HepG2 (cell line): ENCODE measurements around the gene ERLIN1. TPM values are rescaled to one million over a fixed set of nuclear protein-coding genes. Genes with fewer than 3 reads are reported as not detected.

Experiments used
- CHD2 ChIP-seq: IDR thresholded peaks from 2 replicates; pipeline ENCODE4 v1.6.1; 2011; ENCODE audit warnings: low read depth, low read length, improper control_type of control experiment
- FOSL2 ChIP-seq: sonication (generic); formaldehyde crosslinking; IDR thresholded peaks from 2 replicates; pipeline ENCODE4 v1.4.0; 2020; ENCODE audit warnings: missing genetic modification reagents
- NFKBIZ ChIP-seq: IDR thresholded peaks from 2 replicates; pipeline ENCODE4 v1.6.1; 2018; ENCODE audit warnings: missing genetic modification reagents, missing compliant biosample characterization
- NR2C2 ChIP-seq: sonication (generic); formaldehyde crosslinking; IDR thresholded peaks from 2 replicates; pipeline ENCODE4 v1.4.0; 2020; ENCODE audit warnings: missing genetic modification reagents, mild to moderate bottlenecking, moderate library complexity, borderline replicate concordance
- PHF21A ChIP-seq: sonication (generic); formaldehyde crosslinking; IDR thresholded peaks from 2 replicates; pipeline ENCODE4 v1.5.0; 2020; ENCODE audit warnings: mild to moderate bottlenecking, missing genetic modification reagents
- ZNF121 ChIP-seq: sonication (generic); formaldehyde crosslinking; IDR thresholded peaks from 2 replicates; pipeline ENCODE4 v1.5.0; 2020; ENCODE audit warnings: mild to moderate bottlenecking, missing genetic modification reagents
- ZNF430 ChIP-seq: sonication (generic); formaldehyde crosslinking; IDR thresholded peaks from 2 replicates; pipeline ENCODE4 v1.9.0; 2021; ENCODE audit warnings: mild to moderate bottlenecking, missing genetic modification reagents
- ZNF879 ChIP-seq: sonication (generic); formaldehyde crosslinking; IDR thresholded peaks from 2 replicates; pipeline ENCODE4 v1.8.1; 2023; ENCODE audit warnings: missing genetic modification reagents
- polyA plus RNA-seq, 8 experiments: library from polyadenylated mRNA; depleted of rRNA in 3 of 8; stranded (reverse) in 7 of 8; unstranded in 1 of 8; fragments of >200 nt; fragmentation: Illumina TruSeq in 4 of 8; extraction: Trizol in 4 of 8; gene quantifications; 2 replicates each; pipeline versions ENCODE4 v1.2.1 to v1.2.3, GENCODE V29; 2011 to 2016; ENCODE audit warnings: low read depth in 4 of 8, missing spikeins in 1 of 8, mixed read lengths in 1 of 8; ENCODE audit not compliant: insufficient read depth in 1 of 8
- total RNA-seq, 5 experiments: library from RNA; depleted of rRNA; stranded (reverse); fragments of >200 nt; fragmentation: Illumina TruSeq; extraction: Trizol; gene quantifications; 2 replicates each; pipeline ENCODE4 v1.2.3, GENCODE V29; 2016; ENCODE audit warnings: low read depth in 1 of 5
- TF ChIP-seq, protein P1 (sequence below): sonication (generic); formaldehyde crosslinking; IDR thresholded peaks from 2 replicates; pipeline ENCODE4 v1.4.0; 2020; ENCODE audit warnings: mild to moderate bottlenecking, missing genetic modification reagents
- TF ChIP-seq, protein P2 (sequence below): sonication (generic); formaldehyde crosslinking; IDR thresholded peaks from 2 replicates; pipeline ENCODE4 v1.4.0; 2020; ENCODE audit warnings: missing genetic modification reagents, borderline replicate concordance
- TF ChIP-seq, protein P3 (sequence below): sonication (generic); formaldehyde crosslinking; IDR thresholded peaks from 2 replicates; pipeline ENCODE4 v1.5.1; 2020; ENCODE audit warnings: missing genetic modification reagents, mild to moderate bottlenecking, borderline replicate concordance
- TF ChIP-seq, protein P4 (sequence below): sonication (generic); formaldehyde crosslinking; IDR thresholded peaks from 2 replicates; pipeline ENCODE4 v1.9.0; 2022; ENCODE audit warnings: missing genetic modification reagents, mild to moderate bottlenecking, borderline replicate concordance
- TF ChIP-seq, protein P5 (sequence below): sonication (generic); formaldehyde crosslinking; IDR thresholded peaks from 2 replicates; pipeline ENCODE4 v1.5.0; 2020; ENCODE audit warnings: mild to moderate bottlenecking, low read depth, missing genetic modification reagents, borderline replicate concordance

ERLIN1 gene
- total and polyA plus RNA-seq, 2 of the 13 experiments (the other 11 are each of a cell fraction or from before 2014, with no cell fraction given): 56.8 to 69.3 TPM

DNA sequence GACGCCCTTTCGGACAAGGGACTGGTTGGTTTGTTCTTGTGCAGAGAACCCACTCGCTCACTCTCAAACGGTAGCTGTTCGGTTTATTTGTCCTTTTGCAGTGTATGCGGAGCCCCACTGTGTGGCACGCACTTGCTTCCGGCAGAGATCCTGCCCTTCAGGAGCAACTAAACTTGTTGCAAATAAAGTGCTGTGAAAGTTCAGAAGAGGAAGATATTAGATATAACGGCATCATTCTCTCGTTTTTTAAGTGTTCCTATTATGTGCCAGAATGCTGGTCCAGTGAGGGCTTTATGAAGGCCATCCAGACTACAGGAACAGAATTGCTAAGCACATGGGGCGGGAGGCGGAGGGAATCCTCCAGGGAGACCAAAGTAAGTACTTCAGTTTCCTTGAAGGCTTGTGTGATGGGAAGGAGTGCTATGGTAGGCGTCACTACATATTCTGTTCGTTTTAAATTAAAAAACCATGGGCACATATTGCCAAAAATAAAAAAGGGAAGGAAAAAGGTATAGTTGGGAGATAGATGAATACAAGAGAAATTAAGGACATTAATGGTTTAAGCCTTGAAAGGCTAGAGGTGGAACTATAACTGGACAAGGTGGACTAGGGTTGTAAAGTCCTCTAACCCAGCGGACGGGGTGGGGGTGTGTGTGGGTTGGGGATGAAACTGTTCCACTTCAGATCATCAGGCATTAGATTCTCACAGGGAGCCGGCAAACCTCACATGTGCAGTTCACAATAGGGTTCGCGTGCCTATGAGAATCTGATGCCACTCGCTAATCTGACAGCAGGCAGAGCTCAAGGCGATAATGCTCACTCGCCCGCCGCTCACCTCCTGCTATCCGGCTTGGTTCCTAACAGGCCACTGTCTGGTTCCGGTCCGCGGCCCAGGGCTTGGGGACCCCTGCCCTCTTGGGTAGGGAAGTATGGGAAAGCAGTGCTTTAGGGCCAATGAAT is 704 bp upstream of the ERLIN1 start (continued):
- TF ChIP-seq, protein P1, sequence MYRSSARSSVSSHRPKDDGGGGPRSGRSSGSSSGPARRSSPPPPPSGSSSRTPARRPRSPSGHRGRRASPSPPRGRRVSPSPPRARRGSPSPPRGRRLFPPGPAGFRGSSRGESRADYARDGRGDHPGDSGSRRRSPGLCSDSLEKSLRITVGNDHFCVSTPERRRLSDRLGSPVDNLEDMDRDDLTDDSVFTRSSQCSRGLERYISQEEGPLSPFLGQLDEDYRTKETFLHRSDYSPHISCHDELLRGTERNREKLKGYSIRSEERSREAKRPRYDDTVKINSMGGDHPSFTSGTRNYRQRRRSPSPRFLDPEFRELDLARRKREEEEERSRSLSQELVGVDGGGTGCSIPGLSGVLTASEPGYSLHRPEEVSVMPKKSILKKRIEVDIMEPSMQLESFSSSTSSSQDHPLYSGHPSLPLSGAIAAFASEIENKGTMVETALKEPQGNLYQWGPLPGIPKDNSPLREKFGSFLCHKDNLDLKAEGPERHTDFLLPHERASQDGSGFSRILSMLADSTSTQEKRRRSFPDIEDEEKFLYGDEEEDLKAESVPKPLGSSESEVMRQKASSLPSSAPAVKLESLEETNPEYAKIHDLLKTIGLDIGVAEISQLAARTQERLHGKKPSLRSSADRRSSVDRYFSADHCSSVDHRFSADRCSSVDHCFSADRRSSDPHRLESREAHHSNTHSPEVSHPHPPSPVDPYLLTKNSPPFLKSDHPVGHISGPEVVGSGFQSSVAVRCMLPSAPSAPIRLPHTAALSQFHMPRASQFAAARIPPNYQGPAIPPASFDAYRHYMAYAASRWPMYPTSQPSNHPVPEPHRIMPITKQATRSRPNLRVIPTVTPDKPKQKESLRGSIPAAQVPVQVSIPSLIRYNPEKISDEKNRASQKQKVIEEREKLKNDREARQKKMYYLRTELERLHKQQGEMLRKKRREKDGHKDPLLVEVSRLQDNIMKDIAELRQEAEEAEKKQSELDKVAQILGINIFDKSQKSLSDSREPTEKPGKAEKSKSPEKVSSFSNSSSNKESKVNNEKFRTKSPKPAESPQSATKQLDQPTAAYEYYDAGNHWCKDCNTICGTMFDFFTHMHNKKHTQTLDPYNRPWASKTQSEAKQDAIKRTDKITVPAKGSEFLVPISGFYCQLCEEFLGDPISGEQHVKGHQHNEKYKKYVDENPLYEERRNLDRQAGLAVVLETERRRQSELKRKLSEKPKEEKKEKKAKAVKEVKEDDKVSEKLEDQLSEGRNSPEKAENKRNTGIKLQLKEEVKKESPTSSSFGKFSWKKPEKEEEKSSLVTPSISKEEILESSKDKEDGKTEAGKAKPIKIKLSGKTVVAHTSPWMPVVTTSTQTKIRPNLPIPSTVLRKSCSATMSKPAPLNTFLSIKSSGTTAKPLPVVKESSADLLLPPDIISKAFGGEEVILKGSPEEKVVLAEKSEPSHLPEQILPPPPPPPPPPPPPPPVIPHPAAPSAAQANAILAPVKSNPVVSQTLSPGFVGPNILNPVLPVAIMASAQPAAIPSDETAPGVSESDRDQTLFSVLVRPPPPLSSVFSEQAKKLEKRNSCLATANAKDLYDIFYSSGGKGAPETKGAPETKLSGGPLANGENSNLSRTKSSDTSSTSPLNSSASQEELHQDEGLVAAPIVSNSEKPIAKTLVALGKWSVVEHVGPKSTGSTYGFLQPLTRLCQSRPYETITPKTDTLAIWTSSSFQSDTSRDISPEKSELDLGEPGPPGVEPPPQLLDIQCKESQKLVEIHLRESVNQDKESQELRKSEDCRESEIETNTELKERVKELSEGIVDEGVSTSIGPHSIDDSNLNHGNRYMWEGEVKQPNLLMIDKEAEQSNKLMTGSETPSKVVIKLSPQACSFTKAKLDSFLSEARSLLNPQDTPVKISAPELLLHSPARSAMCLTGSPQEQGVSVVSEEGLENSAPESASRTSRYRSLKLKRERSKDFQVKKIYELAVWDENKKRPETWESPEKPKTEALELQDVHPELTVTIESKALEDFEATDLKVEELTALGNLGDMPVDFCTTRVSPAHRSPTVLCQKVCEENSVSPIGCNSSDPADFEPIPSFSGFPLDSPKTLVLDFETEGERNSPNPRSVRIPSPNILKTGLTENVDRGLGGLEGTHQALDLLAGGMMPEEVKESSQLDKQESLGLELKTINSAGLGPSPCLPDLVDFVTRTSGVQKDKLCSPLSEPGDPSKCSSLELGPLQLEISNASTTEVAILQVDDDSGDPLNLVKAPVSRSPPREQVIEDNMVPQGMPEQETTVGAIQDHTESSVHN (CRISPR knock-in tag): no peak
- TF ChIP-seq ZNF879 (CRISPR knock-in tag): no peak
- no peak for TF ChIP-seq ZNF121 (CRISPR knock-in tag)
- no peak for TF ChIP-seq CHD2
- TF ChIP-seq, protein P2, sequence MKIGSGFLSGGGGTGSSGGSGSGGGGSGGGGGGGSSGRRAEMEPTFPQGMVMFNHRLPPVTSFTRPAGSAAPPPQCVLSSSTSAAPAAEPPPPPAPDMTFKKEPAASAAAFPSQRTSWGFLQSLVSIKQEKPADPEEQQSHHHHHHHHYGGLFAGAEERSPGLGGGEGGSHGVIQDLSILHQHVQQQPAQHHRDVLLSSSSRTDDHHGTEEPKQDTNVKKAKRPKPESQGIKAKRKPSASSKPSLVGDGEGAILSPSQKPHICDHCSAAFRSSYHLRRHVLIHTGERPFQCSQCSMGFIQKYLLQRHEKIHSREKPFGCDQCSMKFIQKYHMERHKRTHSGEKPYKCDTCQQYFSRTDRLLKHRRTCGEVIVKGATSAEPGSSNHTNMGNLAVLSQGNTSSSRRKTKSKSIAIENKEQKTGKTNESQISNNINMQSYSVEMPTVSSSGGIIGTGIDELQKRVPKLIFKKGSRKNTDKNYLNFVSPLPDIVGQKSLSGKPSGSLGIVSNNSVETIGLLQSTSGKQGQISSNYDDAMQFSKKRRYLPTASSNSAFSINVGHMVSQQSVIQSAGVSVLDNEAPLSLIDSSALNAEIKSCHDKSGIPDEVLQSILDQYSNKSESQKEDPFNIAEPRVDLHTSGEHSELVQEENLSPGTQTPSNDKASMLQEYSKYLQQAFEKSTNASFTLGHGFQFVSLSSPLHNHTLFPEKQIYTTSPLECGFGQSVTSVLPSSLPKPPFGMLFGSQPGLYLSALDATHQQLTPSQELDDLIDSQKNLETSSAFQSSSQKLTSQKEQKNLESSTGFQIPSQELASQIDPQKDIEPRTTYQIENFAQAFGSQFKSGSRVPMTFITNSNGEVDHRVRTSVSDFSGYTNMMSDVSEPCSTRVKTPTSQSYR (CRISPR knock-in tag): no peak
- no peak for TF ChIP-seq FOSL2
- TF ChIP-seq ZNF430 (CRISPR knock-in tag): no peak; the same call in 1 of the 2 replicates
- TF ChIP-seq, protein P3, sequence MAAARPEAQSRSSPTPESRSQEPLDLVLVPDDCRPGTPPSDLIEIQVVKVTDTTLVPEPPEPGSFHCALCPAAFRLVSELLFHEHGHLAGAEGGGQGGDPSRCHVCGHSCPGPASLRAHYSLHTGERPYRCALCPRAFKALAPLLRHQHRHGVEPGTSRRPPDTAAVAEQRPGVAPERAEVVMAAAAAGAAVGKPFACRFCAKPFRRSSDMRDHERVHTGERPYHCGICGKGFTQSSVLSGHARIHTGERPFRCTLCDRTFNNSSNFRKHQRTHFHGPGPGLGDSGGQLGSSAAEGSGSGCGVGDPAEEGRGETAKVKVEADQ (CRISPR knock-in tag): no peak; the same call in 1 of the 2 replicates
- no peak for TF ChIP-seq NFKBIZ
- no peak; the same call in none of the 2 replicates for TF ChIP-seq NR2C2 (CRISPR knock-in tag)
- TF ChIP-seq, protein P4, sequence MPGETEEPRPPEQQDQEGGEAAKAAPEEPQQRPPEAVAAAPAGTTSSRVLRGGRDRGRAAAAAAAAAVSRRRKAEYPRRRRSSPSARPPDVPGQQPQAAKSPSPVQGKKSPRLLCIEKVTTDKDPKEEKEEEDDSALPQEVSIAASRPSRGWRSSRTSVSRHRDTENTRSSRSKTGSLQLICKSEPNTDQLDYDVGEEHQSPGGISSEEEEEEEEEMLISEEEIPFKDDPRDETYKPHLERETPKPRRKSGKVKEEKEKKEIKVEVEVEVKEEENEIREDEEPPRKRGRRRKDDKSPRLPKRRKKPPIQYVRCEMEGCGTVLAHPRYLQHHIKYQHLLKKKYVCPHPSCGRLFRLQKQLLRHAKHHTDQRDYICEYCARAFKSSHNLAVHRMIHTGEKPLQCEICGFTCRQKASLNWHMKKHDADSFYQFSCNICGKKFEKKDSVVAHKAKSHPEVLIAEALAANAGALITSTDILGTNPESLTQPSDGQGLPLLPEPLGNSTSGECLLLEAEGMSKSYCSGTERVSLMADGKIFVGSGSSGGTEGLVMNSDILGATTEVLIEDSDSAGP: no peak
- TF ChIP-seq, protein P5, sequence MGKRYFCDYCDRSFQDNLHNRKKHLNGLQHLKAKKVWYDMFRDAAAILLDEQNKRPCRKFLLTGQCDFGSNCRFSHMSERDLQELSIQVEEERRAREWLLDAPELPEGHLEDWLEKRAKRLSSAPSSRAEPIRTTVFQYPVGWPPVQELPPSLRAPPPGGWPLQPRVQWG (CRISPR knock-in tag): no peak
- TF ChIP-seq PHF21A (CRISPR knock-in tag): 0 out of 2 replicates have a peak, but pooled peaks have one; percentile 4
